HepG2 (cell line): ENCODE results near the gene CYP19A1. TPM values are rescaled to one million over a fixed set of nuclear protein-coding genes. Genes with fewer than 3 reads are reported as not detected.

Experiments used
- AGO1 ChIP-seq: fragments of 200-400 bp; formaldehyde crosslinking; IDR thresholded peaks from 2 replicates; pipeline ENCODE4 v1.6.1; 2017; ENCODE audit warnings: mild to moderate bottlenecking, low read depth, low read length, moderate library complexity; ENCODE audit not compliant: poor library complexity, severe bottlenecking
- ATF1 ChIP-seq: IDR thresholded peaks from 2 replicates; pipeline ENCODE4 v1.6.1; 2016; ENCODE audit warnings: mild to moderate bottlenecking, control low read depth
- CENPX ChIP-seq: sonication (generic); formaldehyde crosslinking; IDR thresholded peaks from 2 replicates; pipeline ENCODE4 v1.9.0; 2021; ENCODE audit warnings: mild to moderate bottlenecking, missing genetic modification reagents, moderate library complexity
- GABPB1 ChIP-seq: IDR thresholded peaks from 2 replicates; pipeline ENCODE4 v1.6.1; 2016; ENCODE audit warnings: mild to moderate bottlenecking, missing genetic modification reagents, moderate library complexity, missing compliant biosample characterization
- GMEB1 ChIP-seq: sonication (generic); formaldehyde crosslinking; IDR thresholded peaks from 2 replicates; pipeline ENCODE4 v1.5.1; 2020; ENCODE audit warnings: missing genetic modification reagents, mild to moderate bottlenecking, borderline replicate concordance
- HOXA5 ChIP-seq: sonication (generic); formaldehyde crosslinking; IDR thresholded peaks from 2 replicates; pipeline ENCODE4 v1.4.0; 2020; ENCODE audit warnings: missing genetic modification reagents
- IRF1 ChIP-seq: sonication (generic); formaldehyde crosslinking; IDR thresholded peaks from 2 replicates; pipeline ENCODE4 v1.4.0; 2020; ENCODE audit warnings: low read depth, mild to moderate bottlenecking, missing genetic modification reagents
- KLF15 ChIP-seq: sonication (generic); formaldehyde crosslinking; IDR thresholded peaks from 2 replicates; pipeline ENCODE4 v1.8.1; 2023; ENCODE audit warnings: borderline replicate concordance, mild to moderate bottlenecking, inconsistent platforms, missing genetic modification reagents, mixed read lengths
- MIER3 ChIP-seq: IDR thresholded peaks from 2 replicates; pipeline ENCODE4 v1.6.1; 2016; ENCODE audit warnings: missing compliant biosample characterization, borderline replicate concordance
- NFIC ChIP-seq: IDR thresholded peaks from 2 replicates; pipeline ENCODE4 v1.6.1; 2012; ENCODE audit warnings: mild to moderate bottlenecking, low read length, inconsistent platforms
- PAWR ChIP-seq: sonication (generic); formaldehyde crosslinking; IDR thresholded peaks from 2 replicates; pipeline ENCODE4 v1.4.0; 2020; ENCODE audit warnings: missing genetic modification reagents, mild to moderate bottlenecking, borderline replicate concordance
- RORA ChIP-seq: sonication (generic); formaldehyde crosslinking; IDR thresholded peaks from 2 replicates; pipeline ENCODE4 v1.5.0; 2020; ENCODE audit warnings: mild to moderate bottlenecking, missing genetic modification reagents, moderate library complexity
- ZFP82 ChIP-seq: sonication (generic); formaldehyde crosslinking; IDR thresholded peaks from 2 replicates; pipeline ENCODE4 v1.5.1; 2020; ENCODE audit warnings: mild to moderate bottlenecking, missing genetic modification reagents, borderline replicate concordance
- ZNF232 ChIP-seq: sonication (generic); formaldehyde crosslinking; IDR thresholded peaks from 2 replicates; pipeline ENCODE4 v1.4.0; 2020; ENCODE audit warnings: missing genetic modification reagents, borderline replicate concordance
- ZNF33B ChIP-seq: sonication (generic); formaldehyde crosslinking; IDR thresholded peaks from 2 replicates; pipeline ENCODE4 v1.5.1; 2020; ENCODE audit warnings: mild to moderate bottlenecking, missing genetic modification reagents
- ZNF816 ChIP-seq: sonication (generic); formaldehyde crosslinking; IDR thresholded peaks from 2 replicates; pipeline ENCODE4 v1.8.0; 2022; ENCODE audit warnings: missing genetic modification reagents, mild to moderate bottlenecking, borderline replicate concordance
- polyA plus RNA-seq, 8 experiments: library from polyadenylated mRNA; depleted of rRNA in 3 of 8; stranded (reverse) in 7 of 8; unstranded in 1 of 8; fragments of >200 nt; fragmentation: Illumina TruSeq in 4 of 8; extraction: Trizol in 4 of 8; gene quantifications; 2 replicates each; pipeline versions ENCODE4 v1.2.1 to v1.2.3, GENCODE V29; 2011 to 2016; ENCODE audit warnings: low read depth in 4 of 8, missing spikeins in 1 of 8, mixed read lengths in 1 of 8; ENCODE audit not compliant: insufficient read depth in 1 of 8
- total RNA-seq, 5 experiments: library from RNA; depleted of rRNA; stranded (reverse); fragments of >200 nt; fragmentation: Illumina TruSeq; extraction: Trizol; gene quantifications; 2 replicates each; pipeline ENCODE4 v1.2.3, GENCODE V29; 2016; ENCODE audit warnings: low read depth in 1 of 5
- TF ChIP-seq, protein P1 (sequence below): IDR thresholded peaks from 2 replicates; pipeline ENCODE4 v1.6.1; 2016; ENCODE audit warnings: missing compliant biosample characterization, missing genetic modification reagents, borderline replicate concordance
- TF ChIP-seq, protein P2 (sequence below): sonication (generic); formaldehyde crosslinking; IDR thresholded peaks from 2 replicates; pipeline ENCODE4 v1.9.0; 2021; ENCODE audit warnings: missing genetic modification reagents, borderline replicate concordance

The CYP19A1 gene
- total and polyA plus RNA-seq, 2 of the 13 experiments (the other 11 are each of a cell fraction or from before 2014, with no cell fraction given) = 10.9 to 23.0 TPM

- TF ChIP-seq ZNF816 (CRISPR knock-in tag) (no peak; the same call in 1 of the 2 replicates), AGO1 (no peak), PAWR (CRISPR knock-in tag) (no peak), ZNF232 (peak; percentile 77; the same call in 1 of the 2 replicates), ZFP82 (CRISPR knock-in tag) (no peak), MIER3 (no peak; the same call in 1 of the 2 replicates), NFIC (no peak), CENPX (CRISPR knock-in tag) (no peak), GMEB1 (0 out of 2 replicates have a peak, but pooled peaks have one; percentile 25), ZNF33B (no peak), RORA (CRISPR knock-in tag) (no peak), GABPB1 (CRISPR knock-in tag) (no peak; the same call in 1 of the 2 replicates), HOXA5 (CRISPR knock-in tag) (0 out of 2 replicates have a peak, but pooled peaks have one; percentile 56), ATF1 (CRISPR knock-in tag) (peak; percentile 59; the same call in 1 of the 2 replicates), IRF1 (CRISPR knock-in tag) (no peak), KLF15 (CRISPR knock-in tag) (no peak)
- TF ChIP-seq, protein P1, sequence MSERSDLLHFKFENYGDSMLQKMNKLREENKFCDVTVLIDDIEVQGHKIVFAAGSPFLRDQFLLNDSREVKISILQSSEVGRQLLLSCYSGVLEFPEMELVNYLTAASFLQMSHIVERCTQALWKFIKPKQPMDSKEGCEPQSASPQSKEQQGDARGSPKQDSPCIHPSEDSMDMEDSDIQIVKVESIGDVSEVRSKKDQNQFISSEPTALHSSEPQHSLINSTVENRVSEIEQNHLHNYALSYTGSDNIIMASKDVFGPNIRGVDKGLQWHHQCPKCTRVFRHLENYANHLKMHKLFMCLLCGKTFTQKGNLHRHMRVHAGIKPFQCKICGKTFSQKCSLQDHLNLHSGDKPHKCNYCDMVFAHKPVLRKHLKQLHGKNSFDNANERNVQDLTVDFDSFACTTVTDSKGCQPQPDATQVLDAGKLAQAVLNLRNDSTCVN (CRISPR knock-in tag) = peak; percentile 95
- TF ChIP-seq, protein P2, sequence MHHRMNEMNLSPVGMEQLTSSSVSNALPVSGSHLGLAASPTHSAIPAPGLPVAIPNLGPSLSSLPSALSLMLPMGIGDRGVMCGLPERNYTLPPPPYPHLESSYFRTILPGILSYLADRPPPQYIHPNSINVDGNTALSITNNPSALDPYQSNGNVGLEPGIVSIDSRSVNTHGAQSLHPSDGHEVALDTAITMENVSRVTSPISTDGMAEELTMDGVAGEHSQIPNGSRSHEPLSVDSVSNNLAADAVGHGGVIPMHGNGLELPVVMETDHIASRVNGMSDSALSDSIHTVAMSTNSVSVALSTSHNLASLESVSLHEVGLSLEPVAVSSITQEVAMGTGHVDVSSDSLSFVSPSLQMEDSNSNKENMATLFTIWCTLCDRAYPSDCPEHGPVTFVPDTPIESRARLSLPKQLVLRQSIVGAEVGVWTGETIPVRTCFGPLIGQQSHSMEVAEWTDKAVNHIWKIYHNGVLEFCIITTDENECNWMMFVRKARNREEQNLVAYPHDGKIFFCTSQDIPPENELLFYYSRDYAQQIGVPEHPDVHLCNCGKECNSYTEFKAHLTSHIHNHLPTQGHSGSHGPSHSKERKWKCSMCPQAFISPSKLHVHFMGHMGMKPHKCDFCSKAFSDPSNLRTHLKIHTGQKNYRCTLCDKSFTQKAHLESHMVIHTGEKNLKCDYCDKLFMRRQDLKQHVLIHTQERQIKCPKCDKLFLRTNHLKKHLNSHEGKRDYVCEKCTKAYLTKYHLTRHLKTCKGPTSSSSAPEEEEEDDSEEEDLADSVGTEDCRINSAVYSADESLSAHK (CRISPR knock-in tag) = no peak
Measured at GRCh38 chr15:51318382-51319150, 19.8 kb downstream of the CYP19A1 start (continued).
